Fibroblast of pulmonary artery (primary cell): ENCODE data around the gene GPC5.
A peak's percentile ranks its signal among the peaks of the same experiment; 100 is the strongest.

ENCODE experiments used
- DNase-seq: peaks from one replicate; pipeline ENCODE4 v3.0.0-alpha.2; 2010; ENCODE audit warnings: low read depth
- H3K4me3 ChIP-seq: replicated peaks from 2 replicates; pipeline ENCODE4 v1.5.1; 2011; ENCODE audit warnings: low read depth, mild to moderate bottlenecking, control low read depth, low read length, moderate library complexity
- TF ChIP-seq, protein P1 (sequence below): IDR thresholded peaks from 2 replicates; pipeline ENCODE4 v1.5.1; 2011; ENCODE audit warnings: mild to moderate bottlenecking, control low read depth, low read length, inconsistent platforms; ENCODE audit errors: missing control alignments

The GPC5 gene

DNA sequence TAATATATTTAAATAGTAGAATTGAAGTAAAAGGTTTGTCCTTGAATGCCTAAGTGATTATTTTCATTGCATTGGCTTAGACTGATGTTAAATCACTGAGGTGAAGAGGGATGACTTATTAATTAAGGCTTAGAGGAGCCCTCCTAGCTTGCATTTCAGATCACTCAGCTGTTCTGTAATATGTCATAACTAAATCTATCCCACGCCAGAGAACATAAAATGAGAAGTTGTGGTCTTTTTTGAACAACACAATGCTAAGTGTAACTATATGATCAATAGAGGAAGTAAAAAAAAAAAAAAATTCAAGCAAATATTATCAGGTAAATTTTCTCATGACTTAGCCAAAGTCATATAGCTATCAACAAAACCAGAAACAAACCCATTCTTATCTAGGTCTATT is 752.2 kb downstream of the GPC5 start:
- no peak for DNase-seq

DNA sequence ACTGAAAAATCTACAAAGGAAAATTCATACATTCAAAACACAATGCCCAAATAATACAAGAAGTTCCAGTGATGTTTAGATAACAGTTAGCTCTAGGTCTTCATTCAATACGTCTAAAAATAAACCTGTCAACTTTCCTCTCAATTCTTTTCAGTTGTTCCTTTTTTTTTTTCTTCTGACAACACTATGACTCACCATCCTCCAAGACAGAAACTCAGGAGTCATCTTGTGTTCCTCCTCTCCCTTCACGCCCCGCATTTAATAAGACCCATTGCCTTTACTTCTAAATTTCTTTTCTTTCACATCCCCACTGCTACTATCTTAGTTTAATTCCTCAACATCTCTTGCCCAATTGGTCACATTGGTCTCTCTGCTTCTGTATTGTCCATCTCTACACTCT is 759.9 kb downstream of the GPC5 start:
- no peak overlapping the region for H3K4me3 ChIP-seq
- DNase-seq, result peak; percentile 48
- TF ChIP-seq, protein P1, sequence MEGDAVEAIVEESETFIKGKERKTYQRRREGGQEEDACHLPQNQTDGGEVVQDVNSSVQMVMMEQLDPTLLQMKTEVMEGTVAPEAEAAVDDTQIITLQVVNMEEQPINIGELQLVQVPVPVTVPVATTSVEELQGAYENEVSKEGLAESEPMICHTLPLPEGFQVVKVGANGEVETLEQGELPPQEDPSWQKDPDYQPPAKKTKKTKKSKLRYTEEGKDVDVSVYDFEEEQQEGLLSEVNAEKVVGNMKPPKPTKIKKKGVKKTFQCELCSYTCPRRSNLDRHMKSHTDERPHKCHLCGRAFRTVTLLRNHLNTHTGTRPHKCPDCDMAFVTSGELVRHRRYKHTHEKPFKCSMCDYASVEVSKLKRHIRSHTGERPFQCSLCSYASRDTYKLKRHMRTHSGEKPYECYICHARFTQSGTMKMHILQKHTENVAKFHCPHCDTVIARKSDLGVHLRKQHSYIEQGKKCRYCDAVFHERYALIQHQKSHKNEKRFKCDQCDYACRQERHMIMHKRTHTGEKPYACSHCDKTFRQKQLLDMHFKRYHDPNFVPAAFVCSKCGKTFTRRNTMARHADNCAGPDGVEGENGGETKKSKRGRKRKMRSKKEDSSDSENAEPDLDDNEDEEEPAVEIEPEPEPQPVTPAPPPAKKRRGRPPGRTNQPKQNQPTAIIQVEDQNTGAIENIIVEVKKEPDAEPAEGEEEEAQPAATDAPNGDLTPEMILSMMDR, result no peak

More for the DNA sequence above, 752.2 kb downstream of the GPC5 start:
- no peak overlapping the region for H3K4me3 ChIP-seq
- TF ChIP-seq, protein P1, result no peak

GRCh38 chr13:92164822-92165221 is 766.4 kb downstream of the GPC5 start:
- no peak for DNase-seq
- no peak overlapping the region for H3K4me3 ChIP-seq
- TF ChIP-seq, protein P1, result no peak

DNA sequence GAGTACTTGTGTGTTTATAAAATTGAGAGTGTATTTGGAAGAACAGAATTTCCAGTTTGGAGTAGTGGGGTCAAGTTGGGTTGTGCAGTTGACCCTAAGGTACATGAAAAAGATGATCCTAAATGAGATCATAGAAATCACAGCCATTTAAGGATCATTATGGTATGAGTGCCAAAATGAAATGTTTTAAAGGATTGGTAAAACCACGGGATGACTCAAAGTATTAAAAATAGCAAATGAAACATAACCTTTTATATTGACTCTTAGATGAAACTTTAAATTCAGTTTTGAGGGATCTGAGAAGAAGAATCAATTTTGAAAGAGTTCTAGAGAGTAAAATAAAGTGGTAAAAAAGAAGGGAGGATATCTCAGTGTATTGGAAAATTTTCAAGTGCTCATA is 773.8 kb downstream of the GPC5 start:
- no peak for DNase-seq
- TF ChIP-seq, protein P1, result no peak
- H3K4me3 ChIP-seq, result no peak overlapping the region

GRCh38 chr13:92173254-92173653 is 774.8 kb downstream of the GPC5 start:
- H3K4me3 ChIP-seq, result no peak overlapping the region
- DNase-seq, result no peak
- TF ChIP-seq, protein P1, result no peak

DNA sequence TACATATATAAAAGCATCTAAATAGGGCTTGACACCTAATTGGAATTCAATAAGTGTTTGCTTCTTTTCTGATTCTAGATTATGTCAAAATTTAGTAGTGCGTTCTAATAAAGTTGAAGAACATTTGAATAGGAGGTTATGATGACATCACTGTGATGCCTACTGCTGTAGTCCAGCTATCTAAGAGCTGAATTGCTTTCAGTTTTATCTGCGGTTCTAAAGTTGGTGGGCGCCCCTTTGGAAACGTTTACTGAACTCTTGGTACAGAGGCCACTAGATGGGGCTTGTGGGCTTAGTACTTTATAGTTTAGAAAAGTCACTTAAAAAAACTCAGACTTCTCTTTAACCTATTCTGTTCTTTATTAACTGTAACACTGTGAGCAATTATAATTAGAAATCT is 776.9 kb downstream of the GPC5 start:
- DNase-seq, result peak; percentile 87
- H3K4me3 ChIP-seq, result no peak overlapping the region
- TF ChIP-seq, protein P1, result peak; percentile 70

- TF ChIP-seq, protein P1, result no peak
- no peak overlapping the region for H3K4me3 ChIP-seq
- DNase-seq, result no peak
These were observed 779.5 kb downstream of the GPC5 start for GRCh38 chr13:92177966-92178365.
